Heart right ventricle (tissue), 16 donors: ENCODE data around the gene KIF6. TPM values are rescaled to one million over a fixed set of nuclear protein-coding genes. Genes with fewer than 3 reads are reported as not detected.

Experiments used
- ATAC-seq, 8 donors: fragments of 200-7000 bp; cut with Tn5 transposase; one replicate each; pipeline ENCODE4 v1.9.1; 2020; ENCODE audit warnings: mild to moderate bottlenecking in 8 of 8, moderate library complexity in 8 of 8, moderate number of reproducible peaks in 1 of 8
- DNase-seq, 2 donors: peaks; one replicate each; pipeline ENCODE4 v3.0.0-alpha.2; 2020
- H3K27ac ChIP-seq, 10 donors: fragments of 200-600 bp; sonication (generic) in 2 of 10; one replicate each; pipeline versions ENCODE4 v1.5.0 to v1.8.0; 2020 to 2022; ENCODE audit warnings: mild to moderate bottlenecking in 3 of 10
- H3K27me3 ChIP-seq, 7 donors: fragments of 200-600 bp; one replicate each; pipeline ENCODE4 v1.8.0; 2021 to 2022; ENCODE audit warnings: mild to moderate bottlenecking in 2 of 7
- H3K36me3 ChIP-seq, 9 donors: fragments of 200-600 bp; sonication (generic) in 1 of 9; one replicate each; pipeline versions ENCODE4 v1.5.0 to v1.8.0; 2020 to 2022; ENCODE audit warnings: mild to moderate bottlenecking in 2 of 9
- H3K4me1 ChIP-seq, 9 donors: fragments of 200-600 bp; sonication (generic) in 1 of 9; one replicate each; pipeline versions ENCODE4 v1.5.0 to v1.8.0; 2020 to 2022; ENCODE audit warnings: mild to moderate bottlenecking in 4 of 9
- H3K4me3 ChIP-seq, 10 donors: fragments of 200-600 bp; sonication (generic) in 2 of 10; one replicate each; pipeline versions ENCODE4 v1.5.0 to v1.8.0; 2020 to 2022; ENCODE audit warnings: mild to moderate bottlenecking in 7 of 10, moderate library complexity in 2 of 10
- H3K9me3 ChIP-seq, 11 donors: fragments of 200-600 bp in 10 of 11; sonication (generic) in 2 of 11; one replicate each; pipeline versions ENCODE4 v1.5.0 to v1.8.0; 2013 to 2022; ENCODE audit warnings: mild to moderate bottlenecking in 2 of 11, control low read depth in 1 of 11, moderate library complexity in 1 of 11
- CTCF ChIP-seq, 9 donors: fragments of 200-600 bp; sonication (generic) in 2 of 9; IDR thresholded peaks; one replicate each; pipeline versions ENCODE4 v1.5.0 to v1.8.0; 2021 to 2022; ENCODE audit warnings: antibody characterized with exemption in 9 of 9, mild to moderate bottlenecking in 5 of 9, moderate library complexity in 1 of 9
- WGBS, 2 donors: extraction: QIAGEN DNeasy Blood & Tissue Kit; methylation state at CpG; one replicate each; pipeline ENCODE4 v1.1.7; 2013; ENCODE audit warnings: inconsistent platforms in 1 of 2; 5-methylcytosine and 5-hydroxymethylcytosine counted together
- intact Hi-C, 10 donors: fragments of 100-400 bp; cut with DNase I; formaldehyde crosslinking; loops; one replicate each; pipeline versions ENCODE4 v1.11.1 to v1.14.2; 2022
- polyA plus RNA-seq, 2 donors: library from polyadenylated mRNA; stranded (reverse); fragments of 200-250 nt; gene quantifications; one replicate each; pipeline ENCODE4 v1.2.3, GENCODE V29; 2013
- total RNA-seq, 10 donors: library from RNA; stranded (reverse); fragmentation: NEBNext Ultra II Directional in 3 of 10; extraction: Animal tissue kit (Norgen Biotek cat#: 25700) in 3 of 10; gene quantifications; one replicate each; pipeline versions ENCODE4 v1.2.1 to v1.2.4, GENCODE V29; 2021 to 2023
- donor health status: Arrhythmogenic right ventricular cardiomyopathy.
- donor health status: ischemic (EF 13 %, LVEDD 7.1; RV severe dilation, severe dysfunction).
- donor health status: healthy with polysubstance abuse.
- donor health status: DM: no; HTN: yes; CAD: no.
- donor health status: DM: no; HTN: no; CAD: no.
- donor health status: ischemic (EF 25% LVEDD 6.9; RV normal size, moderate dysfunction).
- donor health status: ischemic (EF 25% LVEDD 5.7; RV mildly dilated, moderate dysfunction).
- donor health status: healthy.
- donor health status: DM: yes; HTN: yes; CAD: no.
- donor health status: Ischemic cardiomyopathy.
- donor health status: ischemic (EF 35%, LVEDD 5.7; RV mildly dilated, moderate dysfunction).
- donor health status: nonischemic (EF 11% LVEDD 7.7; RV severe dilation, severe dysfunction).
- donor health status: DM: yes; HTN: yes; CAD: no.
- donor health status: PGD.
- donor health status: ischemic (EF 29% LVEDD 5.4; RV normal size, mild dysfunction).
- donor health status: nonischemic (EF 23%, LVEDD 6.1; RV moderate dilation, normal function).

KIF6 gene
- total and polyA plus RNA-seq, 12 donors, result 0.01 to 1.6 (median 0.45) TPM; not detected in 2

- intact Hi-C loops, result no loop called here
- Histone ChIP-seq H3K27me3 (no peaks in the 10 kb centered on the region), H3K4me1 (no peaks in the 10 kb centered on the region), H3K36me3 (no peaks in the 10 kb centered on the region), H3K4me3 (no peak overlapping the region), H3K27ac (no peak overlapping the region), H3K9me3 (no peaks in the 10 kb centered on the region)
- ATAC-seq (no peak), DNase-seq (no peak)
- no peak for TF ChIP-seq CTCF (IDR thresholded peaks at IDR 0.05)
- 80 to 85% methylated on average over 4 of the region's 4 CpGs for WGBS, 2 donors
Measured at GRCh38 chr6:39770446-39770845, 45.2 kb upstream of the KIF6 start.

GRCh38 chr6:39769012-39769411, 43.8 kb upstream of the KIF6 start:
- no peaks in the 10 kb centered on the region for H3K36me3 ChIP-seq
- DNase-seq (no peak), ATAC-seq (no peak)
- no peak overlapping the region for H3K4me3 ChIP-seq
- H3K4me1 ChIP-seq, result no peaks in the 10 kb centered on the region
- WGBS, 2 donors, result 84 to 85% methylated on average over 5 of the region's 5 CpGs
- no peaks in the 10 kb centered on the region for H3K9me3 ChIP-seq
- no peaks in the 10 kb centered on the region for H3K27me3 ChIP-seq
- intact Hi-C loops, result no loop called here
- no peak for TF ChIP-seq CTCF (IDR thresholded peaks at IDR 0.05)
- no peak overlapping the region for H3K27ac ChIP-seq

- ATAC-seq (no peak), DNase-seq (no peak)
- WGBS, 2 donors, result 74 to 79% methylated on average over 3 of the region's 3 CpGs
- Histone ChIP-seq H3K4me1 (peaks cover 3 to 8% (median 5%) of the 10 kb centered on the region in 9 donors), H3K27ac (no peak overlapping the region), H3K27me3 (no peaks in the 10 kb centered on the region), H3K36me3 (no peaks in the 10 kb centered on the region), H3K9me3 (no peaks in the 10 kb centered on the region), H3K4me3 (no peak overlapping the region)
- intact Hi-C loops, result no loop called here
- TF ChIP-seq CTCF (IDR thresholded peaks at IDR 0.05), result no peak
Measured at GRCh38 chr6:39765508-39766065, 40.4 kb upstream of the KIF6 start.

GRCh38 chr6:39760226-39760952, 35.2 kb upstream of the KIF6 start:
- H3K4me1 ChIP-seq, result peaks cover 3 to 26% (median 14%) of the 10 kb centered on the region in 9 donors
- H3K27ac ChIP-seq, result no peak overlapping the region
- intact Hi-C loops, result no loop called here
- TF ChIP-seq CTCF (IDR thresholded peaks at IDR 0.05), result no peak
- H3K27me3 ChIP-seq, result no peaks in the 10 kb centered on the region
- ATAC-seq, result peak in 4 of 8 donors; percentile 52 to 71 (median 64)
- DNase-seq, result no peak
- no peaks in the 10 kb centered on the region for H3K9me3 ChIP-seq
- 40 to 42% methylated on average over 3 of the region's 3 CpGs for WGBS, 2 donors
- H3K4me3 ChIP-seq, result no peak overlapping the region
- no peaks in the 10 kb centered on the region for H3K36me3 ChIP-seq
